DOHH2 (cell line): ENCODE measurements around the gene AEN.

Source experiments
- EZH2phosphoT487 ChIP-seq: fragments of 200-600 bp; sonication (generic); IDR thresholded peaks from 2 replicates; pipeline ENCODE4 v1.6.1; 2017; ENCODE audit warnings: borderline replicate concordance, mild to moderate bottlenecking, antibody characterized with exemption, low read length, moderate library complexity, mixed read lengths
- TF ChIP-seq, protein P1 (sequence below): fragments of 200-600 bp; sonication (generic); IDR thresholded peaks from one replicate; pipeline ENCODE4 v1.5.1; 2014; ENCODE audit warnings: antibody characterized with exemption, mild to moderate bottlenecking, low read depth, low read length; ENCODE audit not compliant: poor library complexity, severe bottlenecking

DNA sequence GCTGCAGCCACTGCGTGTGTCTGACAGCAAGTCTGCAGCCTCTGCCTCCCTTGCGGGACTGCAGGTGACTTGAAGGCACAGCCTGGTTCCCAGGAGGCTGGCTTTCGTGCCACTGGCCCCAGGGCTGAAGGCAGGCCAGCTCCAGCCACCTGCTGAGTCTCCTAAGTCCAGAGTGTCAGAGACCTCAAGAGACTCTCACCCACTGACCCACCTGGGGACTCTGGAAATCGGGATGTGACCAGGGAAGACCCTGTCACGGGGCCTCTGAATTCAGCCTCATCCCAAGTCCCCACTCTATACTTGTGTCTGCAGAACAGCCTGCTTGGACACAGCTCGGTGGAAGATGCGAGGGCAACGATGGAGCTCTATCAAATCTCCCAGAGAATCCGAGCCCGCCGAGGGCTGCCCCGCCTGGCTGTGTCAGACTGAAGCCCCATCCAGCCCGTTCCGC, 34.0 kb downstream of the AEN start:
- TF ChIP-seq, protein P1, sequence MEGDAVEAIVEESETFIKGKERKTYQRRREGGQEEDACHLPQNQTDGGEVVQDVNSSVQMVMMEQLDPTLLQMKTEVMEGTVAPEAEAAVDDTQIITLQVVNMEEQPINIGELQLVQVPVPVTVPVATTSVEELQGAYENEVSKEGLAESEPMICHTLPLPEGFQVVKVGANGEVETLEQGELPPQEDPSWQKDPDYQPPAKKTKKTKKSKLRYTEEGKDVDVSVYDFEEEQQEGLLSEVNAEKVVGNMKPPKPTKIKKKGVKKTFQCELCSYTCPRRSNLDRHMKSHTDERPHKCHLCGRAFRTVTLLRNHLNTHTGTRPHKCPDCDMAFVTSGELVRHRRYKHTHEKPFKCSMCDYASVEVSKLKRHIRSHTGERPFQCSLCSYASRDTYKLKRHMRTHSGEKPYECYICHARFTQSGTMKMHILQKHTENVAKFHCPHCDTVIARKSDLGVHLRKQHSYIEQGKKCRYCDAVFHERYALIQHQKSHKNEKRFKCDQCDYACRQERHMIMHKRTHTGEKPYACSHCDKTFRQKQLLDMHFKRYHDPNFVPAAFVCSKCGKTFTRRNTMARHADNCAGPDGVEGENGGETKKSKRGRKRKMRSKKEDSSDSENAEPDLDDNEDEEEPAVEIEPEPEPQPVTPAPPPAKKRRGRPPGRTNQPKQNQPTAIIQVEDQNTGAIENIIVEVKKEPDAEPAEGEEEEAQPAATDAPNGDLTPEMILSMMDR = no peak
- TF ChIP-seq EZH2phosphoT487 = no peak
